ENCODE results near the gene MIEN1. TPM values are rescaled to one million over a fixed set of nuclear protein-coding genes. Genes with fewer than 3 reads are reported as not detected.

The MIEN1 gene
- total RNA-seq, 4 donors from 2014 or later: 47.0 to 57.3 (median 52.7) TPM

GRCh38 chr17:39722104-39722503 lies 8.2 kb downstream of the MIEN1 start:
- no peaks in the 10 kb centered on the region for H3K9me3 ChIP-seq
- H3K27ac ChIP-seq (replicated peaks in 1 of 4): no peak overlapping the region
- TF ChIP-seq CTCF (IDR thresholded peaks at IDR 0.05) (no peak), POLR2A (IDR thresholded peaks at IDR 0.05; ENCODE audit: low read depth) (no peak), POLR2AphosphoS5 (IDR thresholded peaks at IDR 0.05) (no peak), EP300 (IDR thresholded peaks at IDR 0.05) (no peak)
- peaks cover 0 to 91% (median 79%) of the 10 kb centered on the region in 4 donors for H3K36me3 ChIP-seq
- H3K4me1 ChIP-seq: no peaks in the 10 kb centered on the region
- intact Hi-C loops (cut with DNase I): no loop called here
- no peak overlapping the region for H3K4me3 ChIP-seq
- no peaks in the 10 kb centered on the region for H3K27me3 ChIP-seq
- DNase-seq (ENCODE audit: extremely low spot score): no peak
- WGBS: 90% methylated on average over 6 of the region's 6 CpGs

GRCh38 chr17:39719563-39720355 lies 10.6 kb downstream of the MIEN1 start:
- 88% methylated on average over 7 of the region's 7 CpGs for WGBS
- Histone ChIP-seq H3K4me3 (no peak overlapping the region), H3K27ac (replicated peaks in 1 of 4) (no peak overlapping the region), H3K4me1 (peaks cover 0 to 5% (median 0%) of the 10 kb centered on the region in 4 donors), H3K9me3 (no peaks in the 10 kb centered on the region), H3K27me3 (no peaks in the 10 kb centered on the region), H3K36me3 (peaks cover 12 to 91% (median 79%) of the 10 kb centered on the region in 4 donors)
- intact Hi-C loops (cut with DNase I): no loop called here
- TF ChIP-seq CTCF (IDR thresholded peaks at IDR 0.05) (no peak), EP300 (IDR thresholded peaks at IDR 0.05) (no peak), POLR2AphosphoS5 (IDR thresholded peaks at IDR 0.05) (no peak), POLR2A (IDR thresholded peaks at IDR 0.05; ENCODE audit: low read depth) (no peak)
- DNase-seq (ENCODE audit: extremely low spot score): no peak

GRCh38 chr17:39717660-39718059 lies 12.7 kb downstream of the MIEN1 start:
- Histone ChIP-seq H3K4me3 (no peak overlapping the region), H3K9me3 (no peaks in the 10 kb centered on the region), H3K36me3 (peaks cover 12 to 92% (median 77%) of the 10 kb centered on the region in 4 donors), H3K4me1 (peaks cover 0 to 5% (median 0%) of the 10 kb centered on the region in 4 donors), H3K27ac (replicated peaks in 1 of 4) (no peak overlapping the region), H3K27me3 (no peaks in the 10 kb centered on the region)
- no peak for DNase-seq (ENCODE audit: extremely low spot score)
- TF ChIP-seq POLR2A (IDR thresholded peaks at IDR 0.05; ENCODE audit: low read depth): no peak
- no peak for TF ChIP-seq POLR2AphosphoS5 (IDR thresholded peaks at IDR 0.05)
- no peak for TF ChIP-seq EP300 (IDR thresholded peaks at IDR 0.05)
- no peak for TF ChIP-seq CTCF (IDR thresholded peaks at IDR 0.05)
- WGBS: 70% methylated on average over 6 of the region's 6 CpGs
- intact Hi-C loops (cut with DNase I): no loop called here

- WGBS: 86% methylated on average over 9 of the region's 11 CpGs
- DNase-seq (ENCODE audit: extremely low spot score): no peak
- Histone ChIP-seq H3K4me1 (peaks cover 0 to 5% (median 0%) of the 10 kb centered on the region in 4 donors), H3K9me3 (no peaks in the 10 kb centered on the region), H3K27ac (replicated peaks in 1 of 4) (peak overlapping the region in 1 of 4 donors; percentile 5), H3K27me3 (no peaks in the 10 kb centered on the region), H3K36me3 (peaks cover 14 to 92% (median 81%) of the 10 kb centered on the region in 4 donors), H3K4me3 (no peak overlapping the region)
- intact Hi-C loops (cut with DNase I): no loop called here
- TF ChIP-seq POLR2AphosphoS5 (IDR thresholded peaks at IDR 0.05): no peak
- TF ChIP-seq POLR2A (IDR thresholded peaks at IDR 0.05; ENCODE audit: low read depth): no peak
- TF ChIP-seq CTCF (IDR thresholded peaks at IDR 0.05): no peak
- no peak for TF ChIP-seq EP300 (IDR thresholded peaks at IDR 0.05)
Measured at GRCh38 chr17:39716879-39717536, 13.3 kb downstream of the MIEN1 start.

Data from esophagus muscularis mucosa (tissue), 4 donors.